Left hindlimb (tissue), 1 donor: Measurements from ENCODE around the gene SATB2.

Source experiments
- DNase-seq: peaks from one replicate; pipeline ENCODE4 v3.0.0-alpha.2; 2018

SATB2 gene

DNA sequence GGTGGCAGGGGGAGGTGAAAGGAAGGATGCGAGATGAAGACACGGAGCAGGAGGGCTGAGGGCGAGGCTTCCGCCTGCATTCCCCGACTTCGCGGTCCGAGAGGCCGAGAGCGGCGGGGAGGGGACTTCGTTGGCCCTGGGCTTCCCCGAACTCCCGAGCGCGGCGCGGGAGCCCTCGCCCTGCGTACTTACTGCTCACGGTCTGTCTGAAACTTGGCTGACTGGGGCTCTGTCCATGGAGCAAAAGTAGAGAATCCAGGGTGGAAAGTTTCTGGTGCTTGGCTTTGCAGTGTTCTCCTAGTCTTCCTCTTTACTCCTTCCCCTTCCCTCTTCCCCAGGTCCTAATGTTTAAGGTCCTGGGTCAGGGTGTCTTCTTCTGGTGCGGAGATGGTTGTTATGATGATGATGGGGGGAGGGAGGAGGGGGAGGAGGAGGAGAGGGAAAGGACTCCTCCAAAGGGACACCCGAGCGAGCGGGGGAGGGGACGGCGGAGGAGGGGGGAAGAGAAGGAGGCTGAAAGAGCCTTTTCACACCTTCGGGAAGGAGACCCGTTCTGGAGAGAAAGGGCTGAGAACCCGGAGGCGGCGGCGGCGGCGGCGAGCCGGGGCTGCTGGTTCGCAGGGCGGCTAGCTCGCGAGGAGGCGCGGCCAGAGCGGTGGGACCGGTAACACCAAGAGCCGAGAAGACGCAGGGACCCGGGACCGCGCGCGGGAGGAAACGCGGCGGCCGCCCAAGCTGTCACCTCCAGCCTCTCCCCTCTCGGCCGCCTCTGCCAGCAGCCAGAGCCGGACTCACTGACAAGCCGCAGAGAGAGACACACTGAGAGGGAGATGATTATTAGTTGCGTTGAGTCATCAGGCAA lies at the start of gene SATB2:
Gene SATB2 (minus strand): TSS at position 793 of the 862 bp plus-strand sequence. CDS start 1,902 bp downstream, outside the sequence.
- DNase-seq: peak; percentile 61

GRCh38 chr2:199505755-199506403 lies 48.1 kb upstream of the SATB2 start:
- no peak for DNase-seq

DNA sequence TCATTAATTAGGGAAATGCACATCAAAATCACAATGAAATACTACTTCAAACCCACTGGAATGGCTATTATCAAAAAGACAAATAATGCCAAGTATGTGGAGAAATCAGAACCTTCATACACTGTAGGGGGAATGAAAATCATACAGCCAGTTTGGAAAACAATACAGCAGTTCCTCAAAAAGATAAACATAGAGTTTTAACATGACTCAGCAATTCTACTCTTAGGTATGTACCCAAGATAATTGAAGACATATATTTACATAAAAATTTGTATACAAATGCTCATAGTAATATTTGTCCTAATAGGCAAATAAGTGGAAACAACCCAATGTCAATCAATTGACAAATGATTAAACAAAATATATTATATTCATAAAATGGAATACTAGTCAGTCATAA lies 45.4 kb upstream of the SATB2 start:
- no peak for DNase-seq

GRCh38 chr2:199499005-199499404 lies 41.3 kb upstream of the SATB2 start:
- DNase-seq: no peak

- DNase-seq: no peak
Measured at GRCh38 chr2:199495147-199495546, 37.4 kb upstream of the SATB2 start.

DNA sequence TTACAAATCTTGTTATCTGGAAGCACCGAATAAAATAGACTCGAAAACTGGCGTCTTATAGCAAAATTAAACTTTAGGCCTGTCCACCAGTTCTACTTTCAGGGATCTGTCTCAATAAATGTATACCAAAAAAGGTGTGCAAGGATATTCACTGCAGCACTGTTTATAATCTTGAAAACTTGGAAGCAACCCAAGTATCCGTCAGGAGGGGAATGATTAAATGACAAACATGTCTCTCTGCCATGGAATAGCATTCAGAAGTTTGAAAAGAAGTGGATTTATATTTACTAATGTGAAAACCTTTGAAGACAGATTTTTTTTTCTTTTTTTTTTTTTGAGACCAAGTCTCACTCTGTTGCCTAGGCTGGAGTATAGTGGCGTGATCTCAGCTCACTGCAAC lies 32.3 kb upstream of the SATB2 start:
- DNase-seq: no peak

DNA sequence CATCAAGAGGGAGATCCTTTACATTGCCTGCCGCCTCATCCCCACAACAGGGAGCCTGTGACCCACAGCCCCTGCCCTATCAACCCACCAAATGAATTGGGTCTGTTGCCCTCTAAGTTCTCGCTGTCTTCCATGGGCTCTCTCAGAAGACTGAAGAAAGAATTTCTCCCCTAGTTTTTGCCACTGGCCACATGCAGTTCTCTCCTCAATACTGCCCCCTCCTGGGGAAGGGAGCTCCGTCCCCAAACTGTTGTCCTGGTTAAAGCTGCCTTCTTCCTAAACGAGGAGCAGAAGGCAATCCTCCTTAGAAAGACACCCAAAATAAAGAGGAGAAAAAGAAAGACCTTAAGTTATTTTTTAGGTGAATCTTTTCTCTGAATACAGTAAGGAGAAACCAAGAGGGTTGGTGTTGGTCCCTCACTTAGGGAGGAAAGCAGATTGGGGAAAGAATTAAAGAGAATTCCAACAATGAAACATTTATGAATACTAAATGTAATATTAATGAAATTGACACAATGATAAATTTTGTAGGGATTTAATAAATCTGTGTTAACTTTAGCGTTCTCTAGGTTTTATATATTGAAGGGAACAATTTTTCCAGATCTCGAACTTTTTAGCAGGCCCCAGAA lies 31.1 kb upstream of the SATB2 start:
- DNase-seq: peak; percentile 39

DNA sequence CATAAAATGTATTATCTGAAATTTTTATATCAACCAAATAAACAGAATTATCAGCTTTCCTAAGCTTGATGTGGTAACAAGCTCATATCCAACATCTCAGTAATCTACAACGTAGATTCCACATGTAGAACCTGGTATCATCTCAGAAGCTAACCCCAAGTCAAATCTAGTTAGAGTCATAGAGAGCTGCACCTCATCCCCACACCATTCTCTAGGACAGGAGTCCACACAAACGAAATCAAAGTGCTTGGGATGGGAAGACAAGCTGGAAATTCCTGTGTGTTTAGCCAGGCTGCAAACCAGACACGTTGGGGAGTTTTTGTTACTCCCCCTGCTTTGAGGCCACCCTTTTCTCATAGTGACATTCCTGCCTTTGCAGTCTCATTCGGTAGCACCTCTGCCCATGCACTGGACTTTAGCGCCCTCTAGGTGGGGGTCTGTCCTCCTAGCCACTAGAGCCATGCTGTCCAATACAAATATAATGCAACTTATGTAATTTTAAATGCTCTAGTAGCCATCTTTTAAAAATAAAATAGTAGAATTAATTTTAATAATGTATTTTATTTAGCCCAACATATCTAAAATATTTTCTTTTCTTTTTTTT lies 28.1 kb upstream of the SATB2 start:
- peak; percentile 40 for DNase-seq

- DNase-seq: no peak
Measured at GRCh38 chr2:199484927-199485326, 27.2 kb upstream of the SATB2 start.

DNA sequence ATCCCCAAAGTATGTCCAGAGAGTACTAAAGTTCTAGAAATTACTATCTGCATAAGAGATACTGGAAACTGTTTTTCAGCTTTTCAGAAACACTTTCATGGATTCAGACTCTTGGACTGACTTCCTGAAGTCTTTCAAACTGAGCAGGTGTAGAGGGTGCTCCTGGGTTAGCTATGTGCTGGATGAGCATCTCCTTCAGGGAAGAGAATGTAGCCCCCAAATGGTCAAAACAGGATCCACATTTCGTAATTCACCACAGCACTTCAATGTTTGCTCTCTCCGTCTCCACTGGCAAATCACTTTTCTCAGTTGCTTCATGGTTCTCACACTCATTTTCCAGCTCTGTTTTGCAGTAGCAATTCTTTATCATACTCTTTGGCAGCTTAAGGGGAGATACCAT lies 23.2 kb upstream of the SATB2 start:
- DNase-seq: no peak

DNA sequence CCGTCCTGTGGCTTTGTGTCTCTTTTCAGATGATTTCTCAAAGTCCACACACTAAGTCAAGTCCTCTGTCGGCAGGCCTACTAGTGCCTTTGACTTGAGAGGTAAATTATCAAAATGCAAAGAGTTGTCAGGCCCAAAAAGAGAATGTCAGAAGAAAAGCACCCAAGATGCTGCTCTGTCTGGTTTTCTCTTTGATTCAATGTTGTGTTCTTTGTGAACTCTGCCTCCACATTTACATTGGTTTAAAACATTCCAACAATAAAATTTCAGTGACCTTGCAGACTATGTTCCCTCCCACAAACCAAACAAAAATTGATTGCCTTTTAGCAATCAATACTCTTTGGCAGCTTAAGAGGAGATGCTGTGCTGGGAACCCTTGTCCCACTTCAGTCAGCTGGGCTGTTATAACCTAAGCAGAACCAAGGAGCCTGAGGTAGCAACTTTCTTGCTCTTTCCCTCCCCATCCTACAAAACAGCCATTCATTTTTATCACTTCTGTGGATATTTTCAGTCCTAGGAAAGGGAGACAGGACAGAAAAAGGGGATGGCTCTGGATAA lies 19.6 kb upstream of the SATB2 start:
- no peak for DNase-seq

DNA sequence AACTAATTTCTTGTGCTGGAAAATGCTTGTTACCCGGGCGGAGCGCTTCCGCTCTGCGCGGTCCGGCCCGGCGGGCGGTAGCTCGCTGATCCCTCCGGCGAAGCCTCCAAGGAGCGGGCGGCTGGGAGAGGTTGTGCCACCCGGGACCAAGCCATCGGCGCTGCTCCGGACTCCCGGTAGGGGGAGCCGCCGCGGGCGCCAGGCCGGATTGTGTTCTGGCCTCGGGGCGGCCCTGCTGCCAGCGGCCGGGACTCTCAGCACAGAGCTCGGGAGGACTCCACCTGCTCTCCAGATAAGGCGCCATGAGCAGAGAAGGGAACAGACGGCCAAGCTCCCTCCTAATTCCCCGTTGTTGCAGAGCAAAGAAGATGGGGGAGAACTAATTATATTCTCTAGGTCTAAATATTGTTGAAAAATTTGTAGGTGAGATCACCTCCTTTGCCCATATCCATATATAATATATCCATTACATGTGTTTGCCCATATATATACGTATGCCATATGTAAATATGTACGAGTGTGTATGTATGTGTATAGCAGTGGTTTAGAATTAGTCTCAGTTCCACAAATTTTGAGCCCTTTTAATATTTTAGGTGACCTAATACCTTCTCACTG lies 13.8 kb upstream of the SATB2 start:
- peak; percentile 68 for DNase-seq

GRCh38 chr2:199470672-199471442 lies 13.1 kb upstream of the SATB2 start:
- DNase-seq: peak; percentile 28

- DNase-seq: peak; percentile 28
Measured at GRCh38 chr2:199470361-199470671, 12.6 kb upstream of the SATB2 start.

DNA sequence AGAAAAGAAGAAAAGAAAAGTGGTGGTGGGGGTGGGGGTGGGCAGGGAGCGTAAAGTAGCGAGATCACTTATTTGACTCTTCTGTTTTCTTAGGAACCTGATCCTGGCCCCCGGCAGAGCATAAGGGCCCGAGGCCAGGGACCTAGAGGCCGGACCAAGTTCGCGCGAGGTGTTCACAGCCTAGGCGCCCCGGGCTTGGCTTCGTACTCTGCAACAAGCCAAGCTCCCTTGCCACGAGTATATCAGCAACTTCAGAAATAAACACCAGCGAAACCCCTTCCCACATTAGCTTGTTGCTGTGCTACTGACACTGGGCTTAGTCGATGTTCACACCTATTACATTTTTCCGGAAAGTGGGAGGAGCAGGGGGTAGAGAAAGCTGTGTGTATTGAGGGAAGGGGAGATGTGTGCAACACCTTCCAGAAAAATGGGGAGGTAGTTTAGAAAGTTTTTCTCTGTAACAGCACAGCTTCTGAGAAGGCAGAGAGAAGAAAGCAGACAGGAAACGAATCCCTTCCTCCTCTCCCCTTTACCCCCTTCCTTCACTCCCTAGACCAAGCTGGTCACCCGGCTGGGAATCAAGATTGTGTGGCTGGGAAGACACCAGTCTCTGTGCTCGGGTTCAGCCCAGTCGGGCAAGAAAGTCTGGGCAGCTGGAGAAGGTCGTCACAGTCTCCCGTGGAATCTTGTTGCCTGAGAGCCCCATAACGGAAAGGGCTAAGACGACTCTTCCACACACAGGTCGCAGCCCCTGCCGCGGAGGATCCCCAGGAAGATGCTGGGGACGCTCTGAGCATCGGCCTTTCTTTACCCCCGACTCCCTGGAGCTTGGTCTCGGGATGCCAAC lies 12.0 kb upstream of the SATB2 start:
- peak; percentile 35 for DNase-seq

GRCh38 chr2:199468561-199469513 lies 11.1 kb upstream of the SATB2 start:
- peak; percentile 55 for DNase-seq

- DNase-seq: no peak
Measured at GRCh38 chr2:199467066-199467822, 9.5 kb upstream of the SATB2 start.

- no peak for DNase-seq
Measured at GRCh38 chr2:199466692-199467065, 8.9 kb upstream of the SATB2 start.
